ENCODE data around the gene ANKZF1. TPM values are rescaled to one million over a fixed set of nuclear protein-coding genes. Genes with fewer than 3 reads are reported as not detected.
A peak's percentile ranks its signal among the peaks of the same experiment; 100 is the strongest.

The ANKZF1 gene
- total RNA-seq, 1 donor from 2014 or later = 46.1 TPM

DNA sequence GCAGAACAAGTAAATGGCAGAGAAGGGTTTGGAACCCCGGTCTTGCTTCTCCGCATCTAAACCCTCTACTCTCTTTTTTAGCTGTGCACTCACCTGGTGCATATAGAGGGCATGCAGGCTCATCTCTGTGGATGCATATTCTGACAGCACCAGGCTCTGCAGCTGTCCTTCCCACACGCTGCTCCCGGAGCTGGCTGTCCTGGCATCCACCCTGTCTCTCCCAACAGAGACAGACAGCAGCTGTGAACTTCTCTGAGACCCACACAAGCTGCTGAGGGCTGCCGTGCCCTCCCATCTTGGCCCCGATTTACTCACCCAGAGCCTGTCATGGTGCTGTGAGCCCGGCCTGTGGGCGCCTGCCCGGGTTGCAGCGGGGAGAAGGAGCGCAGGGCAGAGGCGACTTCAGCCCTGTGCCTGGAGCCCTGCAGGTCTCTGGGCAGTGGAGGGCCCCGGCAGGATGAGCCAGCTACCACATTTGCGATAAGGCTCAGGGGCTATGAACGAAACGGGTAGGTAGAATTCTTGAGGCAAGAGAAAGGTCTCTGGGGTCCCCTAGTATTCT, 7.6 kb upstream of the ANKZF1 start:
- H3K27ac ChIP-seq = no peak overlapping the region
- H3K4me1 ChIP-seq = peaks cover 35% of the 10 kb centered on the region
- H3K27me3 ChIP-seq (ENCODE audit: low read depth) = no peaks in the 10 kb centered on the region
- H3K36me3 ChIP-seq = peaks cover 76% of the 10 kb centered on the region
- TF ChIP-seq, protein P1, sequence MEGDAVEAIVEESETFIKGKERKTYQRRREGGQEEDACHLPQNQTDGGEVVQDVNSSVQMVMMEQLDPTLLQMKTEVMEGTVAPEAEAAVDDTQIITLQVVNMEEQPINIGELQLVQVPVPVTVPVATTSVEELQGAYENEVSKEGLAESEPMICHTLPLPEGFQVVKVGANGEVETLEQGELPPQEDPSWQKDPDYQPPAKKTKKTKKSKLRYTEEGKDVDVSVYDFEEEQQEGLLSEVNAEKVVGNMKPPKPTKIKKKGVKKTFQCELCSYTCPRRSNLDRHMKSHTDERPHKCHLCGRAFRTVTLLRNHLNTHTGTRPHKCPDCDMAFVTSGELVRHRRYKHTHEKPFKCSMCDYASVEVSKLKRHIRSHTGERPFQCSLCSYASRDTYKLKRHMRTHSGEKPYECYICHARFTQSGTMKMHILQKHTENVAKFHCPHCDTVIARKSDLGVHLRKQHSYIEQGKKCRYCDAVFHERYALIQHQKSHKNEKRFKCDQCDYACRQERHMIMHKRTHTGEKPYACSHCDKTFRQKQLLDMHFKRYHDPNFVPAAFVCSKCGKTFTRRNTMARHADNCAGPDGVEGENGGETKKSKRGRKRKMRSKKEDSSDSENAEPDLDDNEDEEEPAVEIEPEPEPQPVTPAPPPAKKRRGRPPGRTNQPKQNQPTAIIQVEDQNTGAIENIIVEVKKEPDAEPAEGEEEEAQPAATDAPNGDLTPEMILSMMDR (IDR thresholded peaks at IDR 0.05) = no peak
- DNase-seq (no peak), ATAC-seq (no peak)
- intact Hi-C loops (cut with DNase I) = no loop called here
- no peaks in the 10 kb centered on the region for H3K9me3 ChIP-seq
- no peak overlapping the region for H3K4me3 ChIP-seq

DNA sequence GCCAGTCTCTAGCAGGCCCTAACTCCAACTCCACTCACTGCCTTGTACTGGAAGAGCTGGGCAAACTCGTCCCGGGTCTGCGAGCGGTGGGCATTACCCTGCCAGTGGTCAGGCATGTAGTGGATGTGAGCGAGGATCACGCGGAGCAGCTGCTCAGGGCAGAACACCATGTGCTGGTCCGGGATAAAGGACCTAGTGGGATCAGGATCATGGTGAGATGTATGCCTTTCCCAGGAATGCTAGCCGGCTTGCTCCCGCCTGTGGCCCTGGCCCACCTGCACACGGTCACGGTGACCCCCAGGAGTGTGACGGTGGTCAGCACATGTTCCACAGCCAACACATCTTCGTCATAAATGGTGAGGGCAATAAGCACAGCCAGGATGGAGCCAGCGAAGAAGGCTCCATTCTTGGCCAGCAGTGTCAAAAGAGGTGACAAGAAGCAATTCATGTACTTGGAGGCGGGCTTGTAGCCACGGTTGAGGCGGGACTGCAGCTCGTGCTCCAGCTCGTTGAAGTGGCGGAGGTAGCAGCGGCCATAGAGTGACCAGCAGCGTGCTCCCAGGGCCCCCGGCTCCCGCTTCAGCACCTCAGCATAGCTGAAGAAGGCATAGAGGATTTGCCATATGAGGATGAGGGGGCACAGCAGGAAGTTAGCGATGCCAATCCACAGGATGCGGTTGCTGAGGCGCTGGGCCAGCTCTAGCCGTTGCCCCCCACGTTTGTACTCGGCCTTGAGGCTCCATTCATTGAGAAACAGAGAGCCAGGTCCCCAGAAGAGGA, 5.6 kb upstream of the ANKZF1 start:
- TF ChIP-seq, protein P1 (IDR thresholded peaks at IDR 0.05) = no peak

DNA sequence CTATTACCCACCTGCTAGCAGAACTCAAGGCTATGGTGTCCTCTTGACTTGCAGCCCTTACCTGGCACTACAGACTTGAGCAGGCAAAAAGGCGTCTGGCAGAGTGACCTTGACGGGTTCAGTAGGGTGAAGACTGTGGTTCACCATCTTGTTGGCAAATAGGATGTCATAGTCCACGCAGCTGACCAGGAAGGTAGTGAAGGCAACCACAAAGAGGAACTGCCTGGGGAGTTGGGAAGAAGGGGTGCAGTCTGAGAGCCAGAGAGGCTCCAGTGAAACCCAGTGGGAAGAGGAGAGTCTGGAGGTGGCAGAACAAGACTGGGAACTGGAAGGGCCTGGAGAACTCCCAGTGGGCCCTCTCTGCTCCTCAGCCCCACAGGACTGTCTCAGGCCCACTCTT, 4.3 kb upstream of the ANKZF1 start:
- peaks cover 28% of the 10 kb centered on the region for H3K4me1 ChIP-seq
- no peaks in the 10 kb centered on the region for H3K27me3 ChIP-seq (ENCODE audit: low read depth)
- DNase-seq = no peak
- peaks cover 68% of the 10 kb centered on the region for H3K36me3 ChIP-seq
- no peak overlapping the region for H3K4me3 ChIP-seq
- H3K27ac ChIP-seq = no peak overlapping the region
- intact Hi-C loops (cut with DNase I) = no loop called here
- TF ChIP-seq, protein P1 (IDR thresholded peaks at IDR 0.05) = no peak
- ATAC-seq = no peak
- H3K9me3 ChIP-seq = no peaks in the 10 kb centered on the region

More for the DNA sequence above, 5.6 kb upstream of the ANKZF1 start:
- H3K4me1 ChIP-seq = peaks cover 34% of the 10 kb centered on the region
- H3K27ac ChIP-seq = no peak overlapping the region
- no peaks in the 10 kb centered on the region for H3K9me3 ChIP-seq
- peaks cover 78% of the 10 kb centered on the region for H3K36me3 ChIP-seq
- H3K4me3 ChIP-seq = no peak overlapping the region
- no peaks in the 10 kb centered on the region for H3K27me3 ChIP-seq (ENCODE audit: low read depth)
- DNase-seq (no peak), ATAC-seq (no peak)
- intact Hi-C loops (cut with DNase I) = no loop called here

DNA sequence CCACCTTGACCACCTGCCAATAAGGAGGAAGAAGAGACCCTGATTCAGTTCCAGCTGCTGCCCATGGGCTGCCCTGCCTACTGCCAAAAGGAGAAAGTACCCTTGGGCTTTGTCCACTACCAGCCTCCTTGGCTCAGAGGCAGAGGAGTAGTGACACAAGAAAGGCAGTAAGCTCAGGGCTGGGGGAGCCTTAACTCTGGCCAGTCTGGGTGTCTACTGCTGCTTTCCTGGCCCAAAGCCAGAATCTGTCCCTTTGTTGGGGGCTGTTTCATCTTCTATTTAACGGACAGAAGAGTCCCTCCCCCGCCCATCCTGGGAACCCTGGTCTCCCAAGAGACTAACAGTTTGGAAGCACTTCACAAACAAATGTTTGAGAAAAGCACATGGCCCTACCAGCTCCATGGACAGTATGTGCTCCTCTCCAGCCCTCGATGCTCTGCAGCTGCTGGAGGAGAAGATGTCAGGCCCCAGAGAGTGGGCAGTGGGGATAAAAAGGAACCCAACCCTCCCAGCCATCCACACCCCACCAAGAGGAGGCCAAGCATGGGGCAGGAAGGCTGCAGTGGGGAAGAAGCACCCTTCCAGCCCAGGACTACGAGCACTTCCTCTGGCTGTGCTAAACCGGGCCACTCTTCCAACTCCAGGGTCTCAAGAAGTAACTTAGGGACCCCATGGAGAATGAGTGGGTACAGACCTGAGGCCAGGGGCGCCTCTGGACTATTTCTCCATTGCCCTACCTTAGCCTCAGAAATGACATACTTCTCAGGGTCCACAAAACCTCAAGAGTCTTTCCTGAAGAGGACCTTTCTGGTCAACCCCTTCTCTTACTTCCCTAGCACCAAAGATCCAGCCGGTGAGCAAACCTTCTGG, 1.3 kb upstream of the ANKZF1 start:
- DNase-seq (no peak), ATAC-seq (no peak)
- intact Hi-C loops (cut with DNase I) = no loop called here
- Histone ChIP-seq H3K36me3 (peaks cover 60% of the 10 kb centered on the region), H3K27me3 (ENCODE audit: low read depth) (no peaks in the 10 kb centered on the region), H3K4me1 (peaks cover 39% of the 10 kb centered on the region), H3K4me3 (peak overlapping the region; percentile 69), H3K27ac (peak overlapping the region; percentile 95), H3K9me3 (no peaks in the 10 kb centered on the region)
- TF ChIP-seq, protein P1 (IDR thresholded peaks at IDR 0.05) = no peak

DNA sequence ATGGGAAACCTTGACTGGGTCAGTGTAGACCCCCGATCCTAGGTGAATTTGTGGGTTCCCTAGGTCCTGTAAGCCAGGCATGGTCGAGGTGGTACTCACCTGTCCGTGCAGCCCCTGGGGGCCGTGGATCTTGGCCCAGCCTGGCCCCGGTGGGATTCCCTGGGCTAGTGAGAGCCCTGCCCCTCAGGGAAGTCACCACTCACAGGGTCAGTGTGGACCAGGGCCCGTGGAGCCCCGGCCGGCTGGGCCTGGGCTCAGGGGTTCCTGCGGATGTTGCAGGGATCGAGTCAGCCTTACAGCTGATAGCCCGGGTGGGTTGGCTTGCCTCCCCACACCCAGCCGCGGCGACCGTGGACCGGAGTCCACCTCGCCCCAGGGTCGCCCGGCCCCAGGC, 698 bp upstream of the ANKZF1 start:
- ATAC-seq = no peak
- no peak for DNase-seq
- no peaks in the 10 kb centered on the region for H3K27me3 ChIP-seq (ENCODE audit: low read depth)
- peak overlapping the region; percentile 95 for H3K27ac ChIP-seq
- H3K4me1 ChIP-seq = peaks cover 39% of the 10 kb centered on the region
- H3K36me3 ChIP-seq = peaks cover 60% of the 10 kb centered on the region
- H3K9me3 ChIP-seq = no peaks in the 10 kb centered on the region
- intact Hi-C loops (cut with DNase I) = no loop called here
- TF ChIP-seq, protein P1 (IDR thresholded peaks at IDR 0.05) = no peak
- H3K4me3 ChIP-seq = peak overlapping the region; percentile 69
